Stimulated activated CD8-positive, alpha-beta memory T cell treated with anti-CD3 and anti-CD28 coated beads, Interleukin-4, amount 100 ng/mL, for 1 hour (primary cell): ENCODE measurements around the gene LIX1L.

Experiments
- DNase-seq, 2 donors: peaks; one replicate each; pipeline ENCODE4 v3.0.0-alpha.2; 2020; ENCODE audit warnings: low read depth in 2 of 2, low spot score in 1 of 2

The LIX1L gene

GRCh38 chr1:145985502-145986439, 28.0 kb upstream of the LIX1L start:
- no peak for DNase-seq

DNA sequence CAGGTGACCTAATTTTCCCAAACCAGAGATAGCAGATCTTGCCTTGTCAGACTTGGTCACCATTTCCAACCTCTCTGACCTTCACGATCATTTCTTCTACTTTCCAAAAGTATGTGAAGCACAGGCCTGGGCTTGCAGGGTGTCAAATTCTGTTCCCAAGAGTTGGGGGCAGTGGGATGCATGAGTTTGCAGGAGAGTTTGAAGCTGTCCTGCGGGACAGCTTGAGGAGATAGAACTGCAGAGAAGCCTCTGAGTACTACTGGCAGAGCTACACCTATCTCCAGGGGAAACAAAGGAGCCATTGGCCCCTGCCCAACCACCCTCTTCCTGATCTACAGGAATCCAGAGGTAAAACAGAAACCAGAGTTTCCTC, 27.3 kb upstream of the LIX1L start:
- no peak for DNase-seq

GRCh38 chr1:145983960-145984830, 26.4 kb upstream of the LIX1L start:
- no peak for DNase-seq

DNA sequence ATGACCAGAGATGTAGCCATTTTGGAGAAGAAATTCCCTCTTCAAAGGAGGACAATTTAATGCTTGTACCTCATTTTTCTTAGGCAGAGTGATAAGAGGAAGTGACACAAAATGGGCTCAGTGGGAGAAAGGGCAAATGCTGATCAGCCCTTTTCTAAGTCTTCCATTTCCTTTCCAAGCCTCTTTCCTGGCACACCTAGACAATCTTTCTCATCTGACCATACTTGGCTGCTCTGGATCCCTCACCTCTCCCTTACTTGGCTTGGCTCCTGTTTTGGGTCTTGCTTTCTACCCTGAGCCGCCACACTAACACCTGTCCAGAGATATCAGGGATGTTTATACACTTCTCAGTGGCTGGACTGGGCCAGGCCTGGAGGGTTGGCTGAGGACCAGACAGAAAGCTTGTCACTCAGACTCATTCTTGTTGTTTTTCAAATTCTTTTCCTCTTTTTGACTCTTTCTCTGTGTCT, 25.4 kb upstream of the LIX1L start:
- no peak for DNase-seq

GRCh38 chr1:145982010-145982723, 24.4 kb upstream of the LIX1L start:
- no peak for DNase-seq

GRCh38 chr1:145980457-145980994, 22.7 kb upstream of the LIX1L start:
- DNase-seq = no peak

GRCh38 chr1:145979746-145980456, 22.1 kb upstream of the LIX1L start:
- DNase-seq = no peak

GRCh38 chr1:145978854-145979745, 21.3 kb upstream of the LIX1L start:
- peak in 1 of 2 donors; percentile 61 for DNase-seq

GRCh38 chr1:145978471-145978853, 20.6 kb upstream of the LIX1L start:
- no peak for DNase-seq

- DNase-seq = peak in 1 of 2 donors; percentile 58
Measured at GRCh38 chr1:145977486-145978470, 20.0 kb upstream of the LIX1L start.

DNA sequence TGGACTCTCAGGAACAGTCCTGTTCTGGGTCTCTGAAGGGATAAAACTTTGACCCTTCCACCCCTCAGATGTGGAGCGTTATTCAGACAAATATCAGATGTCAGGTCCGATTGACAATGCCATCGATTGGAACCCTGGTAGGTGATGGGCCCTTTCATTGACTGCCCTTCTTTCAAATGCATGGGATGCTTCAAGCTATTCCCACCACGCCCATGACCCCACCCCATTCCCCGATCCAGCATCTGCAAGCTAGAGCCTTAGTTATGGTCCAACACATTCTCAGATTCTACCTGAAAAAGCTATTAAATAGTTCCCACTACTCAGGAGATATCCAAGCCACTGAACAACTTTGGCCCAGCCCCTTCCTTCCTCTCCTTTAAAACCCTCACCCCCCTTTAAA, 19.2 kb upstream of the LIX1L start:
- no peak for DNase-seq

- no peak for DNase-seq
Measured at GRCh38 chr1:145975216-145975615, 17.4 kb upstream of the LIX1L start.

- no peak for DNase-seq
Measured at GRCh38 chr1:145974721-145975120, 16.9 kb upstream of the LIX1L start.

DNA sequence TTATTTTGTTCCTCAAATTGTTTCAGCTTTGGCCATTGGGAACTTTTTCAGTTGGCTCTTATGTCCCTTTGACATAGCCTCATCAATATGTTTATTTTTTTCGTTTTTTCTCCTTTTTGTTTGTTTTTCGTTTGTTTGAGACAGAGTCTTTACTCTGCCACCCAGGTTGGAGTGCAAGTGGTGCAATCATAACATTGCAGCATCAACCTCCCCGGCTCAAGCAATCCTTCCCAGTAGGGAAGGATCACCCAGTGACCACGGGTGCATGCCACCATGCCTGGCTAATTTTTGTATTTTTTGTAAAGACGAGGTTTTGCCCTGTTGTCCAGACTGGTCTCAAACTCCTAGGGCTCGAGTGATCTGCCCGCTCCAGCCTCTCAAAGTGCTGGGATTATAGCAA, 14.8 kb upstream of the LIX1L start:
- DNase-seq = no peak

DNA sequence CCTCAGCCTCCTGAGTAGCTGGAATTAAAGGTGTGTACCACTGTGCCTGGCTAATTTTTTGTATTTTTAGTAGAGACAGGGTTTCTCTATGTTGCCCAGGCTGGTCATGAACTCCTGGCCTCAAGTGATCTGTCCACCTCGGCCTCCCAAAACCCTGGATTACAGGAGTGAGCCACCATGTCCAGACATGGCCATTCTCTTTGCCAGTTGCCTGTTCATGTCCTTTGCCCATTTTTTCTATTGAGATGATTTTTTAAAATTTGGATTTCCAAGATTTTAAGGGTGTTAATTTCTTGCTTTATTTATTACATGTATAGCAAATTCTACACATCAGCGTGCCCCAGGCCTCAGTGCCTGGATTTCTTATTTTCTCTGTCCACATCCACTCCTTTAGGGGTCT, 9.5 kb upstream of the LIX1L start:
- no peak for DNase-seq

DNA sequence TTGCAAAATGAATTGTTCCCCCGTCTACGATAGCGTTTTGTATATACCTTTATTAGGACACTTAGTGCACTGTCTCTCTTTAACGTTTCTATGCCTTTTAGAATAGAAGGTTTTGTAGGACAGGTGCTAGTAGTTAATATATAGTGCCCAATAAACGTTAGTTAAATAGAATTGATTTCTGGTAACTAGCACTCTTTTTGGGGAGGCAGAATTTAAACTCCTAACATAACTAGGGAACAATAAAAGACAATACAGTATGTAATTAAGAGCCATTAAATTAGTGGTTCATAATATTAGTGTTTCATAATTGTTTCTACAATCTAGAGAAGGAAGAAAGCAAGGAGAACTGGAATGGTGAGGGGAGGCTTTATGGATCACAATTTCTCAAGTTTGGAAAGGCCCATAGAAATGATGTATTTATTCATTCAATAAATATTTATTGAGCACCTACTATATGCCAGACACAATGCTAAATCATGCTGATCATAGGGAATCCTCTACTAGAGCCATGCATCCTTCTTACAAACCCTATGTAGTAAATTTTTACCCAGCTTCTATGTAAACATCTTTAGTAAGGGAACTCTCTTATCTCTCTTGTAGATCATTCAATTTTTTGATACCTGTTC, 7.4 kb upstream of the LIX1L start:
- DNase-seq = no peak

- DNase-seq = peak; percentile 77
Measured at GRCh38 chr1:145964328-145965118, 6.7 kb upstream of the LIX1L start, which contains the start of the genes ANKRD34A and POLR3GL. TSS of gene ANKRD34A (minus strand) at chr1:145964575. CDS start at chr1:145961759, 2,816 bp downstream. TSS of gene POLR3GL (plus strand) at chr1:145964690. CDS start at chr1:145974866, 10,176 bp downstream.
